HG02884 (cell line): Measurements from ENCODE around the gene RBP2.

Source experiments
- ATAC-seq: cut with Tn5 transposase; IDR thresholded peaks from one replicate; pipeline ENCODE4 v1.9.1; 2021; ENCODE audit warnings: mild to moderate bottlenecking, moderate library complexity; ENCODE audit not compliant: unreplicated experiment

Gene RBP2

GRCh38 chr3:139481116-139481515 is 4.8 kb upstream of the RBP2 start:
- ATAC-seq: no peak

DNA sequence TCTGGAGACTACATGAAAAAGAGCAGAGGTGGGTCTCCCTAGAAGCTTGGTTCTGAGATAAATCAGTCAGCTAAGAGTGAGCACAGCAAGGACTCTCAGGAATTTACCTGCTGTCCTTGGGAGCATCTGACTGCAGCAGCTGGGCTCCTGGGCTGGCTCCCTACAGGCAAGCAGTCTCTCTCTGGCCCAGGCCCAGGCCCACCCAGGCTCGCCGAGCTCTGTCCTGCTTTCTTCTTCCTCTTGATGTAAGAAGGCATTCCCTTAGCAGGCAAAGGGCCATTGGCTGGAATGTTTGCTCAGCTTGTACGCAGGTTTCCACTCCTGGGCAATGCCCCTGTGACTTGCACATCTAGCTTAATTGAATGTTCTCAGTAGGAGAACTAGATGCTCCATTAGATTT is 4.3 kb upstream of the RBP2 start:
- no peak for ATAC-seq

- ATAC-seq: no peak
Measured at GRCh38 chr3:139477710-139478640, 1.7 kb upstream of the RBP2 start.

DNA sequence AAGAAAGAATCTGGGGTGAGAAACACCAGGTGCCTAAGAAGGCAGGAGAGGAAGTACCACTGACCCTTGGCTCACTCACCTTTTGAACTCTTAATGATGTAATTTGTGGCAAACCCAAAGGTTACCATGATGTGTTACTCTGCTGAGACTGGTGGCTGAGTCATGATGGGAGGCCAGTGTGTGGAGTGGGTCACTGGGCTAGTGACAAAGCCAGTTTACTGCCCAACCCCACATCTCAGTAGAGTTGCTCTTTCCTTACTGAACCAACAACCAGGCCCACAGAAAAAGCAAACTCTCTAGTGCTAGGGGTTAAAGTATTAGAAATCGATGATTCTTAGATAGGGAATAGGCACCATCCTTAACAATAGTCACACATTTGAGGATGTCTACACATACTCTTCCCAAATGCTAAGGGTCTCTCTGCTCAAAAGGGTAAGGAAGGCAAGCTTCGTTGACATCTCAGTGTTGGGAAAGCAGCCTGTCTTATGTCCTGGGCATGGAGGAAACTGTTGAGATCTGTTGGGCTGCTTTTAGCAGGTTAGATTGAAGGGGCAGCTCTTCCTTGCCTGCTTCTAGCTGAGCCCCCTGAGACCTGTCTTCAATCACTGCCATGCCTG is 3.1 kb downstream of the RBP2 start:
- no peak for ATAC-seq

- no peak for ATAC-seq
Measured at GRCh38 chr3:139472380-139473010, 3.8 kb downstream of the RBP2 start.

DNA sequence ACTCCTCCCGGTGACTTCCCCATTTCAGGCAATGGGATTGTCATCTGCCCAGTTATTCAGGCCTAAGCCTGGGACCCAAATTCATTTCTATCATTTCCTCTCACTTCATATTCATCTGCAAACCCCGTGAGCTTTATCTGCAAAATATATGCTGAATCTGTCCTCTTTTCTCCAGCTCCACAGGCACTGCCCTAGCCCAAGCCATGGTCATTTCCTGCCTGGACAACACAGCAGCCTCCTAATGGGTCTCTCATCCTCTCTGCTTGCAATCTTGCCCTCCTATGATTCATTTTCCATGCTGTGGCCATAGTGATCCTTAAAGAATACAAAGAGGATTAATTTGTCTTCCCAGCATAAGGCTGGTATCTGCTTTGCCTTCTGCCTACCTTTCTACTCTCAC is 6.1 kb downstream of the RBP2 start:
- ATAC-seq: no peak

- no peak for ATAC-seq
Measured at GRCh38 chr3:139468399-139468798, 7.9 kb downstream of the RBP2 start.

DNA sequence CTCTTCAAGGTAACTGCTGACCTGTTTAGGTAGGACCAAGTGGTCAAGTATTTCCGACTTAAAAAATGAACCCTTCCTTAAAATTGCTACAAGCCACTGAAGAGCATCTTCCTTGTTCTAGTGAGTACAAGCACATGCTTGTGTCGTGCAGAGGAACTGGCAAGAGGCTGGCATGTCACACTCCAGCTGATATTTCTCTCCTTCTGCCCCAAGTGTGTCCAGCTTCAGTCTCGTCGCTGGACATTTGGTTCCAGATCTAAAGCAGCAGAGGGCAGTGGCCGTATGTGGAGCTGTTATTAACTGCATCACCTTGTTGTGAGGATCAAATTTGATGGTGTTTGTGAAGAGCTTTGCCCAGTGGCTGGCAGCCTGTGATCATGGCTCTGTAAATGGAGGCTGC is 10.0 kb downstream of the RBP2 start:
- no peak for ATAC-seq

DNA sequence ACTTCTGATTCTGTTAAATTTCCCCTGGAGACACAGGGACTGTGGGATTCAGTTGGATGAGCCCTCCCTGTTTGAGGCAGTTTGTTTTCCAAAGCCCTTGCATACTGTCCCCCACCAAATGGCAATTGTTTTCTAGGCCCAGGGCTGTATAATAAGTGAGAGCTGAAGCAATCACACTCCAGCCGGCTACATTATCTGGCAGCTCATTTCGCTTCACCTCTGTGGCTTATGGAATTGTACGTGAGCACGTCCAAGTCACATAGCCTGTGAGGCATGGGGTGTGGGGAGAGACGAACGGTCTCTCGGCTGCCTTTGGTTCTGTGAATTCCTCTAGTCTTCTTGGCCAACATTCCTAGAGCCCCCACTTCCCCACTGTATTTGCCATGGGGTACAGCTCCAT is 10.7 kb downstream of the RBP2 start:
- ATAC-seq: no peak

GRCh38 chr3:139463466-139463865 is 12.8 kb downstream of the RBP2 start:
- ATAC-seq: no peak

- no peak for ATAC-seq
Measured at GRCh38 chr3:139460529-139460928, 15.8 kb downstream of the RBP2 start.

GRCh38 chr3:139460076-139460475 is 16.2 kb downstream of the RBP2 start:
- no peak for ATAC-seq

- ATAC-seq: no peak
Measured at GRCh38 chr3:139458348-139458747, 18.0 kb downstream of the RBP2 start.

DNA sequence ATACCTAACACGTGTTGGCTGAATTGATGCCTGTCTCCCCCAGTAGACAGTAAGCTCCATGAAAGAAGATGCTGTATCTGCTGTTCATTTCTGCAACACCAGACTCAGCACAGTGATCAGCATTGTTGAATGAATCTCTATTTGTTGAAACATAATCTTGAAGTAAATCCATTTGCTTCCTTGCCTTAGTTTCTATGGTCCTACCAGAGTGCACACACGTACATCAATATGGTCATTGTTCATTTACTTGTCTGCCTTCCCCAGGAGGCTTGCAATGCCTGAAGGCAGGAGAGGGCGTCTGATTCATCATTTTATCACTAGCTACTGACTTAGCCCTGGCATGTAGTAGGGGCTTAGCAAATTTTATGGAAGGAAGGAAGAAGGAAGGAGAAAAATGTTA is 19.2 kb downstream of the RBP2 start:
- ATAC-seq: no peak

- ATAC-seq: no peak
Measured at GRCh38 chr3:139456386-139456785, 19.9 kb downstream of the RBP2 start.

GRCh38 chr3:139455855-139456254 is 20.5 kb downstream of the RBP2 start:
- ATAC-seq: peak; percentile 59

GRCh38 chr3:139455206-139455605 is 21.1 kb downstream of the RBP2 start:
- no peak for ATAC-seq

DNA sequence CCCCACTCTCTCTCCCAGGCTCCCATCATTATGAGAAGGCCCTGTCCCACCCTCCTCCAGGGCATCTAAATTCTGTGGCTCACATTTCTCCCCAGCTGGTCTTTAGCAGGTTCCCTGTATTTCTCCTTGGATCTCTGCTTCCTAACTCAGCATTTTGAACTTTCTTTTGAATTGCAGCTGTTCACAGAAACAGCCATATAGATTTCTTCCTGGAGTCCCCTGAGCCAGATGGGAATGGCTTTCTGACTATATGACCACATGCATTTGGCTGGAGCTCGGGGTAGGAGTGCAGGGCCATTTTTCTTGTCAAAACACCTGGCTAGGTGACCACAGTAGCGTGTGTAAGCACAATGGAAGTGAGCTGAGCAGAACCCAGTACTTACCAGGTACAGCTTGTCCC is 22.0 kb downstream of the RBP2 start:
- no peak for ATAC-seq

DNA sequence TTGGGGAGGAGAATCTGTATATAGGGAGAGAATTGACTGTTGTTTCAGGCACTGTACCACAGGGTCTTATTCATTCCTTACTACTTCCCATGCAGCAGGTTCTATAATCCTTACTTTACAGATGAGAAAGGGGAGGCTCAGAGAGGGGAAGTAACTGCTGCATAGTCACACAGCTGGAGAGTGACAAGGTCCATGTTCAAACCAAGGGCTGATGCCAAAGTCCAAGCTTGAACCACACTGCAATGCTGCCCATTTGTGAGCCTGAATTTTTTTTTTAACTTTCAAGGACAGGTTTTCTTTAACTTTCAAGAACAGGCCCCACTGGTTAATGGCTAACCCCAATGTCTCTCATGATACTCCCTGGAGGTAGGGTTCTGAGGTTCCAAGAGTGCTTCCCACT is 26.2 kb downstream of the RBP2 start:
- no peak for ATAC-seq

DNA sequence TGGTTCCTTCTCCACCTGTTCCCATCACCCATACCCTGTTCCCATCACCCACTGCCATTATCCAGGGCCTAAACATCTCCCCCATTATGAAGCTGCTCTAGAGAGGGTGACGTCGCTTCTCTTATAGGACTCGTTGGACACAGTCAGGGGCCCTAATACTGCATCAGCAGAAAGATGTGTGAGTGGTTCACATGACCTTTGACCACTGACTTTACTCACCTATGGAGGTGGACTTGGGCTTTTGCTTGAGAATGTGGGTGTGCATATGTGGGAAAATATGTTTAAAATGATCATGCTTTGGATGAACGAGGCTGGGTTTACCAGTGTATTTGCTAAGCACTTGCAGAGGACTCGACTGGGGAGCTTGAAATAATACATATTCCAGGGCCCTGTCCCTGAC is 26.8 kb downstream of the RBP2 start:
- ATAC-seq: no peak

DNA sequence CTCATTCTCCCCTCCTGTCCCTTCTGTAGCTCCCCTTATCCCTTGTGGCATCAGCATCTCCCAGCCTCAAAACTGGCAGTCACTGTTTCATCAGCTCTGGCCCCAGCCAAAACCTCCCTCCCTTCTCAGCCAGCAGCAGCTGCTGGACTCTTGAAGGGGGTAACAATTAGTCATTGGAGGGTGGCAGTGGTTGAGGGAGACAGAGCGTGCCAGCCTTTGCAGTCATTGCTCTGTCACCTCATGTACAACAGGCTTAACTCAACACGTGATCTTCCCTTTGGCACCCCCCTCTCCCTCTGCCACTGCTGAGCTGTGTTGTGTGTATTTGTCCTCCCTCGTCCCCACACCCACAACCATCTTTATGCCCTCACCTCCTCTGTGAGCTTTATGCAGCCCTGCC is 28.2 kb downstream of the RBP2 start:
- ATAC-seq: no peak

- ATAC-seq: no peak
Measured at GRCh38 chr3:139447486-139447885, 28.8 kb downstream of the RBP2 start.
